GM21526 (cell line): ENCODE data around the gene GDE1.
A peak's percentile ranks its signal among the peaks of the same experiment; 100 is the strongest.

ENCODE experiments used
- ATAC-seq: cut with Tn5 transposase; IDR thresholded peaks from one replicate; pipeline ENCODE4 v1.9.1; 2021; ENCODE audit warnings: moderate library complexity; ENCODE audit not compliant: unreplicated experiment, low FRiP score

The GDE1 gene

GRCh38 chr16:19524356-19524615 is 2.4 kb upstream of the GDE1 start:
- no peak for ATAC-seq

- ATAC-seq: peak; percentile 67
Observed at GRCh38 chr16:19523559-19524355, 1.9 kb upstream of the GDE1 start, which contains the start of gene CCP110. TSS of gene CCP110 (plus strand) at chr16:19523942. CDS start at chr16:19527882, 3,940 bp downstream.

GRCh38 chr16:19523184-19523558 is 1.3 kb upstream of the GDE1 start:
- no peak for ATAC-seq

- no peak for ATAC-seq
Observed at GRCh38 chr16:19522760-19523159, 862 bp upstream of the GDE1 start.

- no peak for ATAC-seq
Observed at GRCh38 chr16:19522397-19522732, 467 bp upstream of the GDE1 start.

GRCh38 chr16:19520861-19521331 is 1.0 kb downstream of the GDE1 start:
- no peak for ATAC-seq

GRCh38 chr16:19518388-19518787 is 3.5 kb downstream of the GDE1 start:
- ATAC-seq: no peak

- no peak for ATAC-seq
Observed at GRCh38 chr16:19517424-19518089, 4.3 kb downstream of the GDE1 start.

GRCh38 chr16:19515757-19516156 is 6.1 kb downstream of the GDE1 start:
- no peak for ATAC-seq

GRCh38 chr16:19513377-19514053 is 8.4 kb downstream of the GDE1 start:
- ATAC-seq: no peak

GRCh38 chr16:19512297-19512696 is 9.6 kb downstream of the GDE1 start:
- ATAC-seq: no peak

- no peak for ATAC-seq
Observed at GRCh38 chr16:19507867-19508266, 14.0 kb downstream of the GDE1 start.

- no peak for ATAC-seq
Observed at GRCh38 chr16:19506965-19507364, 14.9 kb downstream of the GDE1 start.

- no peak for ATAC-seq
Observed at GRCh38 chr16:19505600-19506303, 16.1 kb downstream of the GDE1 start.

- ATAC-seq: no peak
Observed at GRCh38 chr16:19503461-19504075, 18.3 kb downstream of the GDE1 start.

- ATAC-seq: no peak
Observed at GRCh38 chr16:19502395-19503131, 19.3 kb downstream of the GDE1 start.

- ATAC-seq: no peak
Observed at GRCh38 chr16:19499481-19499880, 22.4 kb downstream of the GDE1 start.

- ATAC-seq: no peak
Observed at GRCh38 chr16:19499006-19499405, 22.9 kb downstream of the GDE1 start.

- ATAC-seq: no peak
Observed at GRCh38 chr16:19497176-19497575, 24.7 kb downstream of the GDE1 start.

GRCh38 chr16:19490619-19491018 is 31.3 kb downstream of the GDE1 start:
- no peak for ATAC-seq
